ENCODE measurements around the gene CENPP. TPM values are rescaled to one million over a fixed set of nuclear protein-coding genes. Genes with fewer than 3 reads are reported as not detected.
"Not testable (repeated sequence)": the region's sequence is repeated elsewhere in the genome, so short reads cannot be mapped to it uniquely, and the experiment has no call there.

The CENPP gene
- total RNA-seq, 1 experiment from 2014 or later: 15.6 TPM

DNA sequence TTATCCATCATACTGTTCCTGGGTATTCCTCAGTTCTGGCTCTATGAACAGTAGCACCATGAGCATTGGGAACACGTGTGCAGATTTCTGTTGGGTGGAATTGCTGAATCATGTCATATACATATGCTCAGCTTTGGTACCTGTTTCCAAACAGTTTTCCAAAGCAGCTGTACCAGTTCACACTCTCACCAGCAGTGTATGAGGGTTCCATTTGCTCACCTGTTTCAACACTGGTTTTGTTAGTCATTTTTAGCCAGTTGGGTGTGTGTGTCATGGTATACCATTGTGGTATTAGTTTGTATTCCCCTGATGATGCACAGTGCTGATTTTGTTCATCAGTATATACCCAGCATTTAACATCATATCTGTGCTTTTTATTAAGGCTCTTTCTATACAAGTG lies 266.8 kb downstream of the CENPP start:
- no peaks in the 10 kb centered on the region for H3K4me1 ChIP-seq (ENCODE audit: insufficient read depth, low read length, poor library complexity, severe bottlenecking)
- no TSS peak for BruUV-seq (replicated peaks)
- ChIA-PET CTCF (no interaction called here), POLR2A (ENCODE audit: low non-redundant PET) (no interaction called here)
- no peaks in the 10 kb centered on the region for H3K27me3 ChIP-seq (replicated peaks; ENCODE audit: insufficient read depth, low read depth, low read length, poor library complexity)
- no peak for TF ChIP-seq EZH2 (IDR thresholded peaks at IDR 0.05; ENCODE audit: borderline replicate concordance, low read depth, low read length, poor library complexity, severe bottlenecking)
- TF ChIP-seq, protein P1, sequence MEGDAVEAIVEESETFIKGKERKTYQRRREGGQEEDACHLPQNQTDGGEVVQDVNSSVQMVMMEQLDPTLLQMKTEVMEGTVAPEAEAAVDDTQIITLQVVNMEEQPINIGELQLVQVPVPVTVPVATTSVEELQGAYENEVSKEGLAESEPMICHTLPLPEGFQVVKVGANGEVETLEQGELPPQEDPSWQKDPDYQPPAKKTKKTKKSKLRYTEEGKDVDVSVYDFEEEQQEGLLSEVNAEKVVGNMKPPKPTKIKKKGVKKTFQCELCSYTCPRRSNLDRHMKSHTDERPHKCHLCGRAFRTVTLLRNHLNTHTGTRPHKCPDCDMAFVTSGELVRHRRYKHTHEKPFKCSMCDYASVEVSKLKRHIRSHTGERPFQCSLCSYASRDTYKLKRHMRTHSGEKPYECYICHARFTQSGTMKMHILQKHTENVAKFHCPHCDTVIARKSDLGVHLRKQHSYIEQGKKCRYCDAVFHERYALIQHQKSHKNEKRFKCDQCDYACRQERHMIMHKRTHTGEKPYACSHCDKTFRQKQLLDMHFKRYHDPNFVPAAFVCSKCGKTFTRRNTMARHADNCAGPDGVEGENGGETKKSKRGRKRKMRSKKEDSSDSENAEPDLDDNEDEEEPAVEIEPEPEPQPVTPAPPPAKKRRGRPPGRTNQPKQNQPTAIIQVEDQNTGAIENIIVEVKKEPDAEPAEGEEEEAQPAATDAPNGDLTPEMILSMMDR (conservative IDR thresholded peaks at IDR 0.05; ENCODE audit: low read depth, low read length): no peak
- H3K27ac ChIP-seq (ENCODE audit: low read depth, low read length, poor library complexity, severe bottlenecking): no peak overlapping the region
- intact Hi-C loops (cut with micrococcal nuclease; ENCODE audit: unreplicated experiment): no loop called here
- H3K36me3 ChIP-seq (ENCODE audit: insufficient read depth, low read length, poor library complexity, severe bottlenecking): no peaks in the 10 kb centered on the region
- H3K4me3 ChIP-seq (ENCODE audit: low read depth, low read length, poor library complexity, severe bottlenecking): no peak overlapping the region
- no peaks in the 10 kb centered on the region for H3K9me3 ChIP-seq (ENCODE audit: low read depth, low read length, poor library complexity, severe bottlenecking)
- no peak for DNase-seq (ENCODE audit: low spot score)

DNA sequence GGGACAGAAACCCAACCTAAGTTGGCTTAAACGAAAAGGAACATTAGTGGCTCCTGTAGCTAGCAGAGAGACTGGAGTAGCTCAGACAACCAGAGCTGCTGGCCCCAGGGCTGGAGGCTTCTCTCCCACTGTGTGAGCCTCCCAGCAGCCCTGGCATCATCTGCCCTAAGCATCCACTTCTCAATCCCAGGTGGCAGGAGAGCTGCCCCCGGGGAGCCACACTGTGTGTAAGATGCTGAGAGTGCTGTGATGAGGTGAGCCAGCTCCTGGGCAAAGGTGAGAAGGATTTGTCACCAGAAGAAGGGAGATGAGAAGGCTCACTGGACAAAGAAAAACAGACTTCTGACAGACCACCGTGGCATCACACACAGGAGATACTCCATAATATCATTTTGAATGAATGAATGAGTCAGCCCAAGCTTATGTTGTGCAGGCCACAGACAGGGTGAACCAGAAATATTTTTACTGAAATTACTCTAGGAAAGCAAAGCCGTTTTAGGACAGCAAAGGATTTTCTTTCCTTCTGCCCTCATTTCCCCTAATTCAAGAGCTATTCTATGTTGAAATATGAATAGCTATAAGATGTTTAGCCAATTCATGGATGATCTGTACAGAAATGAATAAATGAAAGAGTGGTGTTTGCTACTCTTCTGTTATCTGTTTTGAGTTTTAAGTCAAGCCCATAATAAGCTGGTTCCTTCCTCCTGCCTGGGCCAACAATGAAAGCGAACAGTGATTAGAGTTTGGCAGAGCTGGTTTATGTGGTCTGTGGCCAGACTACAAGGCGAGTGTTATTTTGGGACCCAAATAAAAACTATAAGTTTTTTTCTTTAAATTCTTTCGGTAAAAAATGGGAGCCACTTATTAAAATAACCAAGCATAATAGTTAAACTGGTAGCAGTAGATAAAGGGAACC lies 267.5 kb downstream of the CENPP start:
- ChIA-PET CTCF (no interaction called here), POLR2A (ENCODE audit: low non-redundant PET) (no interaction called here)
- Histone ChIP-seq H3K27me3 (replicated peaks; ENCODE audit: insufficient read depth, low read depth, low read length, poor library complexity) (no peaks in the 10 kb centered on the region), H3K4me3 (ENCODE audit: low read depth, low read length, poor library complexity, severe bottlenecking) (no peak overlapping the region), H3K4me1 (ENCODE audit: insufficient read depth, low read length, poor library complexity, severe bottlenecking) (no peaks in the 10 kb centered on the region), H3K9me3 (ENCODE audit: low read depth, low read length, poor library complexity, severe bottlenecking) (no peaks in the 10 kb centered on the region), H3K36me3 (ENCODE audit: insufficient read depth, low read length, poor library complexity, severe bottlenecking) (no peaks in the 10 kb centered on the region), H3K27ac (ENCODE audit: low read depth, low read length, poor library complexity, severe bottlenecking) (no peak overlapping the region)
- no TSS peak for BruUV-seq (replicated peaks)
- no peak for DNase-seq (ENCODE audit: low spot score)
- TF ChIP-seq, protein P1 (conservative IDR thresholded peaks at IDR 0.05; ENCODE audit: low read depth, low read length): no peak
- no peak for TF ChIP-seq EZH2 (IDR thresholded peaks at IDR 0.05; ENCODE audit: borderline replicate concordance, low read depth, low read length, poor library complexity, severe bottlenecking)
- intact Hi-C loops (cut with micrococcal nuclease; ENCODE audit: unreplicated experiment): no loop called here

DNA sequence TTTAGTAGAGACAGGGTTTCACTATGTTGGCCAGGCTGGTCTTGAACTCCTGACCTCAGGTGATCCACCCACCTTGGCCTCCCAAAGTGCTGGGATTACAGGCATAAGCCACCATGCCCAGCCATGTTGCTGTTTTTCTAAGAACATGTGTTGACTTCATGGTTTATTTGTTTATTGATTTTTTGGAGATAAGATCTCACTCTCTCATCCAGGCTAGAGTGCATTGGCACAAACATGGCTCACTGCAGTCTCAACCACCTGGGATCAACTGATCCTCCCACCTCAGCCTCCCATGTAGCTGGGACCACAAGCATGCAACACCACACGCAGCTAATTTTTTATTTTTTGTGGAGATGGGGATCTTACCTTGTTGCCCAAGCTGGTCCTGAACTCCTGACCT lies 269.3 kb downstream of the CENPP start:
- CTCF ChIA-PET: interaction anchor here (0.6 kb wide), 1 partner anchor 457 kb away, joined by 3 read pairs; no protein-coding TSS in a partner anchor
- H3K27me3 ChIP-seq (replicated peaks; ENCODE audit: insufficient read depth, low read depth, low read length, poor library complexity); H3K27ac ChIP-seq (ENCODE audit: low read depth, low read length, poor library complexity, severe bottlenecking); intact Hi-C loops (cut with micrococcal nuclease; ENCODE audit: unreplicated experiment); DNase-seq (ENCODE audit: low spot score); POLR2A ChIA-PET (ENCODE audit: low non-redundant PET); H3K9me3 ChIP-seq (ENCODE audit: low read depth, low read length, poor library complexity, severe bottlenecking); H3K4me3 ChIP-seq (ENCODE audit: low read depth, low read length, poor library complexity, severe bottlenecking); H3K36me3 ChIP-seq (ENCODE audit: insufficient read depth, low read length, poor library complexity, severe bottlenecking); BruUV-seq (replicated peaks); H3K4me1 ChIP-seq (ENCODE audit: insufficient read depth, low read length, poor library complexity, severe bottlenecking): not testable (repeated sequence)

DNA sequence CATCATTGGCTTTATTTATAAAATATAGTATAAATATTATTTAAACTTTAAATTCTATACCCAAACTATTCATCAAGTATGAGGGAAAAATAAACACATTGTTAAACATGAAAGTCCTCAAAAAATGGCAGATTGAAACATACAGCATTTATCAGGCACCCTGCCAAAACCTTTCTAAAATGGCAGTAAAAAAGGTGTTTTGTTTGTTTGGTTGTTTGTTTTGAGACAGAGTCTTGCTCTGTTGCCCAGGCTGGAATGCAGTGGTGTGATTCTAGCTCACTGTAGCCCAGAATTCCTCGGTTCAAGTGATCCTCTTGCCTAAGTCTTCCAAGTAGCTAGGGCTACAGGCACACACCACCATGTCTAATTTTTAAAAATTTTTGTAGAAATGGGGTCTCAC lies 270.2 kb downstream of the CENPP start:
- POLR2A ChIA-PET (ENCODE audit: low non-redundant PET): no interaction called here
- TF ChIP-seq, protein P1 (conservative IDR thresholded peaks at IDR 0.05; ENCODE audit: low read depth, low read length): no peak
- BruUV-seq (replicated peaks): no TSS peak

More for the DNA sequence above, 270.2 kb downstream of the CENPP start:
- intact Hi-C loops (cut with micrococcal nuclease; ENCODE audit: unreplicated experiment): no loop called here
- CTCF ChIA-PET: no interaction called here
- Histone ChIP-seq H3K36me3 (ENCODE audit: insufficient read depth, low read length, poor library complexity, severe bottlenecking) (no peaks in the 10 kb centered on the region), H3K27me3 (replicated peaks; ENCODE audit: insufficient read depth, low read depth, low read length, poor library complexity) (no peaks in the 10 kb centered on the region), H3K27ac (ENCODE audit: low read depth, low read length, poor library complexity, severe bottlenecking) (no peak overlapping the region), H3K4me1 (ENCODE audit: insufficient read depth, low read length, poor library complexity, severe bottlenecking) (no peaks in the 10 kb centered on the region), H3K9me3 (ENCODE audit: low read depth, low read length, poor library complexity, severe bottlenecking) (no peaks in the 10 kb centered on the region), H3K4me3 (ENCODE audit: low read depth, low read length, poor library complexity, severe bottlenecking) (no peak overlapping the region)
- DNase-seq (ENCODE audit: low spot score): no peak

All from A673 (cell line).